SIG-M5 (cell line): ENCODE results near the gene MED27.

Experiments used
- DNase-seq: peaks from one replicate; lab custom pipeline; 2025; lab: John Stamatoyannopoulos, UW

Gene MED27

GRCh38 chr9:131965103-131965502, 114.6 kb downstream of the MED27 start:
- no peak for DNase-seq

DNA sequence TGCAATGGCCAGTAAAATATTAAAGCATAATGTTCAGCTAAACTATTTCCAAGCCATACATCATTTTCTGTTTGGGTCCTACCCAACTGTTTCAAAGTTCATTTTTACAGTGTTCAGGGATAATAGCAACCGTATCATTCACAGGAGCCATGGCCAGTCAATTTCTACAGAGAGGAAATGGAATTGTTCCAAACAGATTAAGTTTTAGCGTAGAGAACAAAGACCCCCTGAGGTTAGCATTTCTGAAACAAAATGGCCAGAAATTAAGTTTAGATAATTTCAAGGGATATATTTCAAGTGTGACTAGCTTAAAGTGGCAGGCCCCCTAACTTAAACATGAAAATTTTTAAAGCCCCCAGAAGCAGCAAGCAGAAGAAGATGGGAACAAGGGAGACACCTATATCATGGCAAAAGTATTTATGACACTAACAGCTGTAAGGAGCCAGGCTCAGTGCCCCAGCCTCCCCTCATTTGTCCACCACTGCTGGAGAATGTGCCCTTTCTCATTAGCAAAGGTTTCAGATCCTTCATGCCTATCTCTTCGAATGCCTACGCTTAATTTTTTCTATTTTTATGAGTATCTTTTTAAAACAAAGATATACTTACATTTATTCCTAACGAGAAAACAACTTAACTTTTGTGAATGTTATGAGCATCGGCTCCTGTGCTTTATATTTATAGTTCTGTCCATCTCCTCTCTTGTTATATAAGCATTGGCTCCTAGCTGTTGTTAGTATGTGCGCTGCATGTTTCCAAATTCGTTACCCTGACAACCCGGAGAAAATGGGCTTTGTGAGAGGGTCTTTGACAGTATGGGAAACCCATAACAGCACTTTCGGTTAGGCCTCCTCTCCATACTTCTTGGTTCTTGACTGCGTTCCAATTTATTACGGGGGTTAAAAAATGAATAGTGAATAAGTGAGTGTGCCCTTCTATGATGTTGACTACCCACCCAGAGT, 116.3 kb downstream of the MED27 start:
- DNase-seq: no peak

GRCh38 chr9:131961496-131961880, 118.2 kb downstream of the MED27 start:
- no peak for DNase-seq

- no peak for DNase-seq
Measured at GRCh38 chr9:131960851-131961495, 118.7 kb downstream of the MED27 start.

- DNase-seq: no peak
Measured at GRCh38 chr9:131960311-131960710, 119.4 kb downstream of the MED27 start.

DNA sequence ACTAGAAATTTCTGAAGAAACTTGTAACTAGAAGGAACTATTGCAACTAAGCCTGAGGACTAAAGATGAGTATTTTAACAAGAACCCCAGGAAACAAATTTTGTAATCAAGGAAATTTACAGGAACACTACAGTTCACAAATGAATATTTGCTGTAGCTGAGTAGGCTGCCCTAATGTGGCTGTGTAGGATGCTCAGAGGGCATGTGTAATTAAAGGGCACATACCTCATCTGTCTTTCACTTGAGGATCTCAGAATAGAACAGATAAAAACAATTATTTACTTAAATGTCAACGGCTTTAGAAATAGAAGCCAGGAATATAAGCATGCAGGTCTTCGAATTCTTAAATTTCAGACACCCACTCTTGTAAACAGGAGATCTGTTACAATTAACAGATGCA, 119.8 kb downstream of the MED27 start:
- DNase-seq: no peak

DNA sequence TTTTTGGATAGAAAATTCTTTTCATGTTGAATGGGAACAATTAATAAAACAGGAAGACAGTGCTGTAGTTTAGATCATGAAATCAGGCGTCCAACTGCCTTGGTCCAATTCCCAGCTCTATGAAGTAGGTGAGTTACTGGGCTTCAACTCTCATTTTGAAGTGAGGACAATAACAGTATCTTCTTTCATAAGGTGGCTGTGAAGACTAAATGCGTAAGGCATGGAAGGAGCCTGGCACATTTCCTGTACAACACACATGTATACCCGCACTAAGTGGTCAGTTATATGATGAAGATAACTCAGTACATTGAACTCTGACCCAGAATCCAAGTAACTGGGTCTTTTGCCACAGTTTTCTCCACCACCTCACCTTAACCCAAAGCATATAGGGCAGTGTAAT, 120.6 kb downstream of the MED27 start:
- no peak for DNase-seq

- DNase-seq: no peak
Measured at GRCh38 chr9:131954299-131954698, 125.4 kb downstream of the MED27 start.

DNA sequence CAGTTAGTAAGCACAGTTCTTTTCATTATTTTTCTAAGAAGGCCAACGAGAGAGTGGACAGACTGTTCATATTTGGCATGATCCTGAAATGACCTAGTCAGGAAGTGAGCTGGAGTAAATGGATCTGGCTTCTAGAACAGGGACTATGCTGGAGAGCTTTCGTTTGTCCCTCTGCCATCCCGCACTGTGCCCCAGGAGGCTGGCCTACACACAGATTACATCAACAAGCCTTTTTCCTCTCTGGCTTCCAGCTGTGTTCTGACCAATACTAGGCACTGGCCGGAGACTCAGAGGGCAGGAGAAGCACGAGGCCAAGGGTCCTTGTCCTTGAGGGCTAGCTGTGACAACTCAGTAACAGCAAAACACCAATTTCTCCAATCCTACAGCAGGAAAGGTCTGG, 127.8 kb downstream of the MED27 start:
- no peak for DNase-seq

GRCh38 chr9:131951155-131951554, 128.5 kb downstream of the MED27 start:
- DNase-seq: no peak

- DNase-seq: no peak
Measured at GRCh38 chr9:131950487-131950886, 129.2 kb downstream of the MED27 start.

- DNase-seq: no peak
Measured at GRCh38 chr9:131946180-131946579, 133.5 kb downstream of the MED27 start.

DNA sequence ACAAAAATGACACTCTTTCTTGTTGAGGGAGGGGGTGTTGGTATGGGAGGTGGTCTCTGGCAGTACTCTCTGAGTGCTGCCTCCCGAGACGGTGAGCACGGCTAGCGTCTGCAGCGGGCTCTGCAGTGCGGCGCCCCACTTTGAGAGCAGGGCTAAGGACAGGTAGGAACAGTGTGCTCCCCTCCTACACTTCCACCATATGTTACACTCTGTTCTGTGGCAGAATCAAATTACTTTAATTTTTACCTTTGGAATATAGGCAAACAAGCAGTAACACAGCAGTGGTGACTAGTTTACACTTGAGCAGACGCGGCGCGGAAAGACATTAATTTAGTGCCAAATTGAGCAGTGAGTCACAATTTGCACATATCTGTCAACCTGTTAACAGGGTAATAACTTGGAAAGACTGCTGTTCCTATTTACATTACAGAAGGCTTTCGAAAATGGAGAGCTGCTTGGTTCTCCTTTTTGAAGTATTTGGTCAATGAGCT, 136.3 kb downstream of the MED27 start:
- no peak for DNase-seq

GRCh38 chr9:131942146-131942720, 137.4 kb downstream of the MED27 start:
- no peak for DNase-seq

DNA sequence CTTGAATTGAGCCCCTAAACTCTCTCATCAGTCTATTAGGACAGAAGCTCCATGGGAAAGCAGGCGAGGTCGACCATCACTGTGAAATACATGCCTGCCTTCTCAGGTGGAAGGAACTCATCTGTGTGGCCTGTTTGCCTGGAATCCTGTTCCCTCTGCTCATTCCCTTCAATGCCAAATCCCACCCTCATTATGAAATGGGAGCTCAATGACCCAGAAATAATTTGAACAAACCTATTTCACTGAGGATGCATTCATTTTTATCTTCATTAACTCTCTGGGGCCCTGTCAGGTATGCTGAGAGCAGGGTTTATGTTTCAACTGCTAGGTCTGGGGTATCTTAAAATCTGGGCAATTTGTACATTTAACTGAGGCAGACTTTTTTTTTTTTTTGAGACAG, 142.2 kb downstream of the MED27 start:
- DNase-seq: no peak

DNA sequence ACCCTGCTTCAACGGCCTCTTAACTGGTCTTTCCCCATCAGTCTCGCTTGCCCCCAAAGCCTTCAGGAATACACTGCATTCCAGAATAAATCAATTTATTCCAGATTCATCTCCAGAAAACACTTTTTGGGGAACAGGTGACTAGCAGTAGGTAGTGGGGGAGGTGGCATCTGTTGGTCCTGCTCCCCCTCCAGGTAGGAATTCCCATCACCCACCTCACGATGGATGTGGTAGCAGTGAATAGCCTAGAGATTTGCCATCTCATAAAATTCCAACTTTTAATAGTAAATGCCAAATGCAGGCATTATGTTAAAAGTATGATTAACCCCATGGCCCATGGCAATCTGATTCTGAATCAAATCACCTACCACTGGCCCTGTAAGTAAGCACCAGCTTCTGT, 142.7 kb downstream of the MED27 start:
- no peak for DNase-seq

- no peak for DNase-seq
Measured at GRCh38 chr9:131934673-131935072, 145.0 kb downstream of the MED27 start.

DNA sequence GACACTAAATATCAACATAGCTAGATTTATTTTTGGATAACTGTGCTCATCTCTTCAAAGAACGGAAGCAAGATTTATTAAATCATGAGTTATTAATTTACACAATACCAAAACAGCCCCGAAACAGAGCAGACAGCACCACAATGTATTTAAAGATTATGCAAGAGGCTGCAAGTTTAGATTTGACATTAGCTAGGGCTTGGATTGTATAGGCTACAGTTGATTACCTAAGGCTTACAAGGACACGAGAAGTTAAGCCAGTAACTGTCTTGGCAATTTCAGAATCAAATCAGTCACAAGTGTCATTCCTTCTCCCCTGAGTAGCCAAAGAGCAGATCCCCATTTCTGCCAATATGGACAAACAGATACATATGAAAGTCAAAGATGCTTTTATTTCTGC, 152.6 kb downstream of the MED27 start:
- no peak for DNase-seq

- no peak for DNase-seq
Measured at GRCh38 chr9:131926360-131926922, 153.2 kb downstream of the MED27 start.

DNA sequence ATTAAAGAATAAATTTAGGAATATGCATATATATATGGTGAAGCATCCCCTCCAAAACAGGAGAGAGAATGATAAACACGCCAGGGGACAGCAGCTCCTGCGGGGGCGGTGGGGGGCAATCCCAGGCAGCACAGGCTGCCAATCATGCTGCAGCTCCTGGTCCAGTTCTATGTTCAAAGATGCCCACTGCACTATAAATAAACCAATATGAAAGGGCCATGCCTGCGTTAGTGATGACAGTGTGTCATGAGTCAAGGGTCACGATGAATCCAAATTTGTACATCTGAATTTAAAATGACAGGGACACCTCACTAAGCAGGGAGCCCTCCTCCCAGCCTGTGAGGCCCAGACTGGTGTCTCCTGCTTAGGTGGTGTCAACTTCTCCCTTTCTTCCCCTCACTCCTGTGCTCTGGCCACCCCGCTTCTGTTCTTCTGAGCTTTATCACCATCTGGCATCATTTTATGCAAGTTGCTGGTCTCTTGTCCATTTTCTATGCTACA, 153.9 kb downstream of the MED27 start:
- DNase-seq: no peak

DNA sequence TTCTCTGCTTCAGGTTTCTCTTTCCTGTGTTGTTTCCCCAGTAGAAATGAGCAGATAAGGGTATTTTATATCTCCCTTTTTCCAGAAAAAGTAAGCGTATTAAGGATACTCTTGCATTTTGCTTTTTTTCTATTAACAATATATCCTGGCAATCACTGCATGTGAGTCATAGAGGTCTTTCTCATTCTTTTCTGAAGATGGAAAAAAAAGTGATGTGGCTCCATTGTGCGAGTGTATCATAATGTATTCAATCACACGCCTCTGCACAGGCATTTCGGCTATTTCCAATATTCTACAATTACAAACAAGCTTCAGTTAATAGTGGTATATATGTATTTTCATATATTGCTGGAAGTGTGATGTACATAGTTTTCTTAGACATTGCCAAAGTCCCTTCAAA, 155.9 kb downstream of the MED27 start:
- DNase-seq: no peak

- no peak for DNase-seq
Measured at GRCh38 chr9:131923132-131923671, 156.5 kb downstream of the MED27 start.
